ENCODE results near the gene NSUN2.

- TF ChIP-seq CTCF (IDR thresholded peaks at IDR 0.05; ENCODE audit: insufficient read depth, low read depth, low read length) (no peak), EZH2 (IDR thresholded peaks at IDR 0.05; ENCODE audit: insufficient read depth, low read length) (no peak)
These were observed 51.1 kb downstream of the NSUN2 start for GRCh38 chr5:6581559-6582426.
